HL-60 (cell line): ENCODE data around the gene SNRK.

ENCODE experiments used
- DNase-seq, 2 experiments: peaks; one replicate each; pipeline ENCODE4 v3.0.0-alpha.2; 2010 to 2020; ENCODE audit warnings: low read depth in 1 of 2, low spot score in 1 of 2
- H3K27ac ChIP-seq: fragments of 250-450 bp; sonication (Bioruptor Pico); replicated peaks from 2 replicates; pipeline ENCODE4 v1.5.1; 2020; ENCODE audit warnings: mild to moderate bottlenecking, moderate library complexity
- H3K27me3 ChIP-seq: fragments of 250-450 bp; sonication (Bioruptor Pico); 2 replicates; pipeline ENCODE4 v1.5.1; 2021; ENCODE audit warnings: mild to moderate bottlenecking, moderate library complexity; ENCODE audit not compliant: insufficient read depth, poor library complexity, severe bottlenecking
- H3K4me3 ChIP-seq: replicated peaks from 2 replicates; pipeline ENCODE4 v1.5.1; 2011; ENCODE audit warnings: mild to moderate bottlenecking, control low read depth, low read length; ENCODE audit not compliant: insufficient read depth
- CTCF ChIP-seq: IDR thresholded peaks from one replicate; pipeline ENCODE4 v1.5.1; 2011; ENCODE audit warnings: low read length, control low read depth, inconsistent platforms; ENCODE audit not compliant: insufficient read depth
- GABPA ChIP-seq: IDR thresholded peaks from 2 replicates; pipeline ENCODE4 v1.6.1; 2012; ENCODE audit warnings: low read depth
- POLR2AphosphoS5 ChIP-seq: IDR thresholded peaks from 2 replicates; pipeline ENCODE4 v1.6.1; 2012; ENCODE audit warnings: low read depth
- REST ChIP-seq: IDR thresholded peaks from 2 replicates; pipeline ENCODE4 v1.6.1; 2012; ENCODE audit warnings: low read depth; ENCODE audit not compliant: insufficient replicate concordance
- SPI1 ChIP-seq: IDR thresholded peaks from 2 replicates; pipeline ENCODE4 v1.6.1; 2012; ENCODE audit warnings: low read depth, mild to moderate bottlenecking, borderline replicate concordance

SNRK gene

GRCh38 chr3:43291546-43291945 lies 5.2 kb downstream of the SNRK start:
- Histone ChIP-seq H3K27ac (peak overlapping the region; percentile 62), H3K27me3 (no peaks in the 10 kb centered on the region), H3K4me3 (no peak overlapping the region)
- no peak for DNase-seq
- TF ChIP-seq SPI1 (no peak), REST (no peak), POLR2AphosphoS5 (no peak), GABPA (no peak), CTCF (no peak)

GRCh38 chr3:43294975-43295374 lies 8.6 kb downstream of the SNRK start:
- H3K27ac ChIP-seq = peak overlapping the region; percentile 75
- TF ChIP-seq SPI1 = no peak
- no peak for TF ChIP-seq CTCF
- TF ChIP-seq POLR2AphosphoS5 = no peak
- no peak for TF ChIP-seq REST
- TF ChIP-seq GABPA = no peak
- no peak for DNase-seq
- no peak overlapping the region for H3K4me3 ChIP-seq
- no peaks in the 10 kb centered on the region for H3K27me3 ChIP-seq

GRCh38 chr3:43296565-43296964 lies 10.2 kb downstream of the SNRK start:
- Histone ChIP-seq H3K27ac (peak overlapping the region; percentile 75), H3K4me3 (no peak overlapping the region), H3K27me3 (no peaks in the 10 kb centered on the region)
- DNase-seq = peak; percentile 61 to 90
- TF ChIP-seq SPI1 (peak; percentile 90), GABPA (no peak), REST (peak; percentile 41), CTCF (no peak), POLR2AphosphoS5 (peak; percentile 60)
